Gastroesophageal sphincter (tissue), 3 donors: Measurements from ENCODE around the gene FRMD4B.

Source experiments
- EP300 ChIP-seq: sonication (generic); formaldehyde crosslinking; IDR thresholded peaks from one replicate; pipeline ENCODE4 v1.6.1; 2017; ENCODE audit warnings: antibody characterized with exemption, mild to moderate bottlenecking
- TF ChIP-seq, protein P1 (sequence below), 4 experiments: fragments of 200-600 bp in 2 of 4; fragments of 450-650 bp in 2 of 4; sonication (generic) in 1 of 4; IDR thresholded peaks; one replicate each; pipeline ENCODE4 v1.5.1; 2017 to 2019; ENCODE audit warnings: antibody characterized with exemption in 4 of 4, mild to moderate bottlenecking in 2 of 4, moderate library complexity in 2 of 4

DNA sequence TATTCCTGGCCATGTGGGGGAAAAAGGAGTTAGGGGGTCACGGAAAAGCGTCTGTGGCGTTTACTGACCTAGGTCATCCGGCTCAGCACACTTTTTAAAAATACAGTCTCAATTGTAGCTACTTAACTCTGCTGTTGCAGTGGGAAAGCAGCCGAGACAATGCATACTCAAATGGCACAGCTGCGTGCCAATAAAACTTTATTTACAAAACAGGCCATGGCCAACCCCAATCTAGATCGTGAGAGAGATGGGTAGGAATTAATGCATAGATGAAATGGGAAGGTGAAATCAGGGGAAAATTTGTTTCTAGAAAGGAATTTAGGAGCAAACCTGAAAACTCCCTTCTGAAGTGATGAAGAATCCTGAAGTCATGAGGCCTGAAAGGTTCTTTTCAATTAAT is 22.0 kb upstream of the FRMD4B start:
- TF ChIP-seq EP300, result no peak
- TF ChIP-seq, protein P1, sequence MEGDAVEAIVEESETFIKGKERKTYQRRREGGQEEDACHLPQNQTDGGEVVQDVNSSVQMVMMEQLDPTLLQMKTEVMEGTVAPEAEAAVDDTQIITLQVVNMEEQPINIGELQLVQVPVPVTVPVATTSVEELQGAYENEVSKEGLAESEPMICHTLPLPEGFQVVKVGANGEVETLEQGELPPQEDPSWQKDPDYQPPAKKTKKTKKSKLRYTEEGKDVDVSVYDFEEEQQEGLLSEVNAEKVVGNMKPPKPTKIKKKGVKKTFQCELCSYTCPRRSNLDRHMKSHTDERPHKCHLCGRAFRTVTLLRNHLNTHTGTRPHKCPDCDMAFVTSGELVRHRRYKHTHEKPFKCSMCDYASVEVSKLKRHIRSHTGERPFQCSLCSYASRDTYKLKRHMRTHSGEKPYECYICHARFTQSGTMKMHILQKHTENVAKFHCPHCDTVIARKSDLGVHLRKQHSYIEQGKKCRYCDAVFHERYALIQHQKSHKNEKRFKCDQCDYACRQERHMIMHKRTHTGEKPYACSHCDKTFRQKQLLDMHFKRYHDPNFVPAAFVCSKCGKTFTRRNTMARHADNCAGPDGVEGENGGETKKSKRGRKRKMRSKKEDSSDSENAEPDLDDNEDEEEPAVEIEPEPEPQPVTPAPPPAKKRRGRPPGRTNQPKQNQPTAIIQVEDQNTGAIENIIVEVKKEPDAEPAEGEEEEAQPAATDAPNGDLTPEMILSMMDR (IDR thresholded peaks at IDR 0.05), result no peak
